Neural progenitor cell (in vitro differentiated cells): ENCODE results near the gene MYO9B. TPM values are rescaled to one million over a fixed set of nuclear protein-coding genes. Genes with fewer than 3 reads are reported as not detected.
"Not testable (repeated sequence)": the region's sequence is repeated elsewhere in the genome, so short reads cannot be mapped to it uniquely, and the experiment has no call there.

ENCODE experiments used
- DNase-seq: peaks from one replicate; pipeline ENCODE4 v3.0.0-alpha.2; 2016; ENCODE audit warnings: low spot score
- H2AFZ ChIP-seq: fragments of 200-600 bp; sonication (generic); replicated peaks from 2 replicates; pipeline ENCODE4 v1.6.1; 2016; ENCODE audit warnings: antibody characterized with exemption
- H3F3A ChIP-seq: fragments of 200-600 bp; sonication (generic); 2 replicates; pipeline ENCODE4 v1.6.1; 2016; ENCODE audit warnings: antibody characterized with exemption, low read depth
- H3K27ac ChIP-seq: fragments of 200-600 bp; sonication (generic); 2 replicates; pipeline ENCODE4 v1.5.1; 2016; ENCODE audit warnings: mild to moderate bottlenecking
- H3K27me3 ChIP-seq: fragments of 200-600 bp; sonication (generic); 2 replicates; pipeline ENCODE4 v1.6.1; 2016; ENCODE audit warnings: mild to moderate bottlenecking, moderate library complexity
- H3K36me3 ChIP-seq: fragments of 200-600 bp; sonication (generic); 2 replicates; pipeline ENCODE4 v1.5.1; 2016
- H3K4me1 ChIP-seq: fragments of 200-600 bp; sonication (generic); 2 replicates; pipeline ENCODE4 v1.6.1; 2016; ENCODE audit warnings: mixed run types
- H3K4me2 ChIP-seq: fragments of 200-600 bp; sonication (generic); 2 replicates; pipeline ENCODE4 v1.6.1; 2016
- H3K4me3 ChIP-seq: fragments of 200-600 bp; sonication (generic); 2 replicates; pipeline ENCODE4 v1.5.1; 2016
- H3K79me2 ChIP-seq: fragments of 200-600 bp; sonication (generic); 2 replicates; pipeline ENCODE4 v1.6.1; 2016; ENCODE audit warnings: low read depth
- H3K9ac ChIP-seq: fragments of 200-600 bp; sonication (generic); 2 replicates; pipeline ENCODE4 v1.6.1; 2016
- H3K9me3 ChIP-seq: fragments of 200-600 bp; sonication (generic); 2 replicates; pipeline ENCODE4 v1.5.1; 2016; ENCODE audit warnings: low read depth
- H4K20me1 ChIP-seq: fragments of 200-600 bp; sonication (generic); 2 replicates; pipeline ENCODE4 v1.6.1; 2016; ENCODE audit warnings: low read depth
- H3K27ac Mint-ChIP-seq: 3 replicates; pipeline ENCODE4 v1.8.0; 2021; ENCODE audit warnings: mixed read lengths
- H3K27me3 Mint-ChIP-seq: 2 replicates; pipeline ENCODE4 v1.8.0; 2022; ENCODE audit warnings: low read depth, mild to moderate bottlenecking, inconsistent platforms, moderate library complexity, mixed read lengths; ENCODE audit not compliant: insufficient read depth
- H3K36me3 Mint-ChIP-seq: 3 replicates; pipeline ENCODE4 v1.8.0; 2021; ENCODE audit warnings: mixed read lengths
- H3K4me1 Mint-ChIP-seq: 3 replicates; pipeline ENCODE4 v1.8.0; 2021; ENCODE audit warnings: mixed read lengths
- H3K4me3 Mint-ChIP-seq: 3 replicates; pipeline ENCODE4 v1.8.0; 2021; ENCODE audit warnings: mild to moderate bottlenecking, moderate library complexity, mixed read lengths
- H3K9me3 Mint-ChIP-seq: 3 replicates; pipeline ENCODE4 v1.8.0; 2020; ENCODE audit warnings: mixed read lengths
- CTCF ChIP-seq: fragments of 200-600 bp; sonication (generic); IDR thresholded peaks from 2 replicates; pipeline ENCODE4 v1.5.1; 2017; ENCODE audit warnings: antibody characterized with exemption, mild to moderate bottlenecking
- EZH2 ChIP-seq: fragments of 200-600 bp; sonication (generic); IDR thresholded peaks from 2 replicates; pipeline ENCODE4 v1.6.1; 2017; ENCODE audit warnings: antibody characterized with exemption, mild to moderate bottlenecking, moderate library complexity
- EZH2phosphoT487 ChIP-seq: fragments of 200-600 bp; sonication (generic); IDR thresholded peaks from 2 replicates; pipeline ENCODE4 v1.6.1; 2017; ENCODE audit warnings: antibody characterized with exemption
- total RNA-seq: library from RNA; depleted of rRNA; stranded (reverse); fragments of >200 nt; gene quantifications from 2 replicates; pipeline ENCODE4 v1.2.3, GENCODE V29; 2015; ENCODE audit warnings: low replicate concordance

The MYO9B gene
- total RNA-seq, 1 donor from 2014 or later = 38.5 TPM

- Histone ChIP-seq H3K9me3 (no peaks in the 10 kb centered on the region), H2AFZ (no peak overlapping the region), H3K4me2 (no peak overlapping the region), H3K27me3 (no peaks in the 10 kb centered on the region), H3F3A (no peaks in the 10 kb centered on the region), H3K79me2 (no peaks in the 10 kb centered on the region), H3K36me3 (peaks cover 14% of the 10 kb centered on the region), H3K4me3 (no peak overlapping the region), H3K9ac (no peak overlapping the region), H4K20me1 (no peaks in the 10 kb centered on the region), H3K4me1 (no peaks in the 10 kb centered on the region), H3K27ac (no peak overlapping the region)
- Mint-ChIP-seq H3K36me3 (peaks cover 28% of the 10 kb centered on the region), H3K4me3 (no peak overlapping the region), H3K27me3 (no peaks in the 10 kb centered on the region), H3K9me3 (peaks cover 3% of the 10 kb centered on the region), H3K4me1 (no peaks in the 10 kb centered on the region), H3K27ac (no peak overlapping the region)
- TF ChIP-seq EZH2 (no peak), EZH2phosphoT487 (no peak), CTCF (no peak)
- no peak for DNase-seq
Observed at GRCh38 chr19:17160908-17161307, 85.3 kb downstream of the MYO9B start.

GRCh38 chr19:17162131-17162530 is 86.6 kb downstream of the MYO9B start:
- H3K9me3 ChIP-seq, H4K20me1 ChIP-seq, H3K27ac ChIP-seq, H3K79me2 ChIP-seq, H3K27ac Mint-ChIP-seq, H3K4me3 Mint-ChIP-seq, H3K9me3 Mint-ChIP-seq, DNase-seq, H3K27me3 Mint-ChIP-seq, H3K4me1 Mint-ChIP-seq, H3K4me1 ChIP-seq, H3K4me3 ChIP-seq, H2AFZ ChIP-seq, H3K27me3 ChIP-seq, H3F3A ChIP-seq, H3K9ac ChIP-seq, H3K4me2 ChIP-seq: not testable (repeated sequence)
- H3K36me3 ChIP-seq = peaks cover 14% of the 10 kb centered on the region
- peaks cover 31% of the 10 kb centered on the region for H3K36me3 Mint-ChIP-seq

DNA sequence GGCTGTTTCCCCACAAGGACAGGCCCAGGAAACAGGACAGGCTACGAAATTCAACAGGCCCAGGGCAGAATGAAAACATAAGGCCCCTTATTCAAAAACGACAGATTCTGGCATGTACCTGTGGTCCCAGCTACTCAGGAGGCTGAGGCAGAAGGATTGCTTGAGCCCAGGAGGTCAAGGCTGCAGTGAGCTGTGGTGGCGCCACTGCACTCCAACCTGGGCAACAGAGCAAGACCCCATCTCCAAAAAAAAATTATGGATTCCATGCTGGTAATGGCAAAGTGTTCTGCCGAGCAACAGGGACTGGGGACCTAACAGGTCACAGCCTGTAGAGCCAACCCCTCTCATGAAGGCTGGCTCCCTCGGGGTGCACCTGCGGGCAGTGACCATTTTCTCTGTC is 87.0 kb downstream of the MYO9B start:
- Mint-ChIP-seq H3K27ac (no peak overlapping the region), H3K4me3 (no peak overlapping the region), H3K36me3 (peaks cover 31% of the 10 kb centered on the region), H3K4me1 (no peaks in the 10 kb centered on the region), H3K9me3 (peaks cover 3% of the 10 kb centered on the region), H3K27me3 (no peaks in the 10 kb centered on the region)
- Histone ChIP-seq H3K27me3 (no peaks in the 10 kb centered on the region), H3K27ac (no peak overlapping the region), H3F3A (no peaks in the 10 kb centered on the region), H3K79me2 (no peaks in the 10 kb centered on the region), H3K36me3 (peaks cover 14% of the 10 kb centered on the region), H3K4me1 (no peaks in the 10 kb centered on the region), H3K9me3 (no peaks in the 10 kb centered on the region), H3K4me3 (no peak overlapping the region), H4K20me1 (no peaks in the 10 kb centered on the region), H2AFZ (no peak overlapping the region), H3K4me2 (no peak overlapping the region), H3K9ac (no peak overlapping the region)
- no peak for TF ChIP-seq CTCF
- TF ChIP-seq EZH2 = no peak
- TF ChIP-seq EZH2phosphoT487 = no peak
- DNase-seq = no peak

- peaks cover 3% of the 10 kb centered on the region for H3K9me3 Mint-ChIP-seq
- TF ChIP-seq CTCF = no peak
- no peak for DNase-seq
Observed at GRCh38 chr19:17163652-17164051, 88.1 kb downstream of the MYO9B start.

More at GRCh38 chr19:17163652-17164051, 88.1 kb downstream of the MYO9B start:
- Histone ChIP-seq H3K27ac (no peak overlapping the region), H3K27me3 (no peaks in the 10 kb centered on the region), H3K4me1 (no peaks in the 10 kb centered on the region), H3K4me3 (no peak overlapping the region), H4K20me1 (no peaks in the 10 kb centered on the region), H2AFZ (no peak overlapping the region), H3K36me3 (peaks cover 14% of the 10 kb centered on the region), H3K4me2 (no peak overlapping the region), H3K9ac (no peak overlapping the region), H3F3A (no peaks in the 10 kb centered on the region), H3K9me3 (no peaks in the 10 kb centered on the region), H3K79me2 (no peaks in the 10 kb centered on the region)
- Mint-ChIP-seq H3K27me3 (no peaks in the 10 kb centered on the region), H3K4me1 (no peaks in the 10 kb centered on the region), H3K27ac (no peak overlapping the region), H3K4me3 (no peak overlapping the region), H3K36me3 (peaks cover 35% of the 10 kb centered on the region)
